ENCODE results near the gene DPY19L2.
"Not testable (repeated sequence)": the region's sequence is repeated elsewhere in the genome, so short reads cannot be mapped to it uniquely, and the experiment has no call there.

Gene DPY19L2

DNA sequence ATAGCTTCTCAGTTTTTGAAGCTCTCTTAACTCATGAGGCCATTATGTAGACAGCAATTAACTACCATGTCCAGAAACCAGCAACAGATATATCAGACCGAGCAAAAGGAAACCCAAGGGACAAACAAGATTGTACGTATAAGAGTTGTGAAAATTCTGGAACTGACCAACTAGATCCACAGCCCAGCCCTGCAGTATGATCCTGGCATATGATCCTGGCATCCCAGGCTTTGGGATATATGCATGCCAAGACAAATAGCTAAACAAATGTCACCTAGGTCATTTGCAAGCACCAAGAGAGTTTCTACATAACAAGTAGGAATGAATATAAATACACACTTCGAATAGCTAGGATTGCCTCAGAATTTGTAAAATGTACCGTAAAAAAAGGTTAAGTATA, 44.0 kb downstream of the DPY19L2 start:
- H4K20me1 ChIP-seq, H3K4me3 ChIP-seq, H3K4me1 ChIP-seq, H3K27me3 ChIP-seq, H3K27ac ChIP-seq, H3K9ac ChIP-seq, H3K4me2 ChIP-seq, H3K36me3 ChIP-seq, H3K9me3 ChIP-seq: not testable (repeated sequence)

DNA sequence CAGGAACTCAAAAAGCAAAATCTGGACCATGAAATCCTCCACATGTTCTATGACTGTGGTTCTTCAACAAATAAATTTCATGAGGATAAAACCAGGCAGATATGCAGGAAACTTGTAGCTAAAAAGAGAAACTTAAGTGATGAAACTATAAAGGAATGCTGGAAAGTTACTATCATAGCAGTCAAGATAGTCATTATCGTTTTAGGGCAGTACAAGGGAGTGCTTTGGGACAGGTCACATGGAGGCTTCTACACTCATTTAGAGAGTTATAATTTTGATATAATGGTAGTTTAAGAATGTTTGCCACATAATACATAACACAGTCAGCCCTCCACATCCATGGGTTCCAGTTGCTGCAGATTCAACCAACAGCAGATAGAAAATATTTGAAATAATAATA, 52.7 kb downstream of the DPY19L2 start:
- H3K9me3 ChIP-seq, H3K9ac ChIP-seq, H3K36me3 ChIP-seq, H4K20me1 ChIP-seq, H3K4me3 ChIP-seq, H3K27ac ChIP-seq, H3K4me1 ChIP-seq, H3K27me3 ChIP-seq, H3K4me2 ChIP-seq: not testable (repeated sequence)

- H3K9ac ChIP-seq, H3K4me2 ChIP-seq, H3K36me3 ChIP-seq, H3K27ac ChIP-seq, H3K9me3 ChIP-seq, H4K20me1 ChIP-seq, H3K27me3 ChIP-seq, H3K4me1 ChIP-seq, H3K4me3 ChIP-seq: not testable (repeated sequence)
Measured at GRCh38 chr12:63611285-63611684, 57.0 kb downstream of the DPY19L2 start.

GRCh38 chr12:63609281-63609680, 59.0 kb downstream of the DPY19L2 start:
- H3K4me3 ChIP-seq, H3K4me2 ChIP-seq, H3K27ac ChIP-seq, H3K4me1 ChIP-seq, H3K27me3 ChIP-seq, H3K9ac ChIP-seq, H4K20me1 ChIP-seq, H3K36me3 ChIP-seq, H3K9me3 ChIP-seq: not testable (repeated sequence)

DNA sequence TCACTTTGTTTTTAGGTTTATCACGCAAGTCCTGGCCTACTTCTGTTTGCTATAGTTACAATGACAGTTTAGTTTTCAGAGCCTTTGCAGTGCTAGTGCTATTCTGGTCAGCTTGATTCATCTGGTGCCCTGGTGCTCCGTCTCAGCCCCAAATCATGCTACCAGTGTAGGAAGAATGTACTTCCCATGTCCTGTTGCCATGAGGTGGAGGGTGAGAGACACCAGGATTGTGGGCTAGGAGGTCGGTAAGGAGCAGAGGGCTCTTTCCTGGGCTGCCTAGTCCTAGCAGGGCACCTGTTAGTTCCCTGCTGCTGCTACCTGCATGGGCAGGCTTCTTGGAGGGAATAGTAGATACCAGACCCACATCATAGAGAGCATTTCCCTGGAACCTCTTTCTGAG, 63.3 kb downstream of the DPY19L2 start:
- H3K9ac ChIP-seq, H3K27me3 ChIP-seq, H3K4me3 ChIP-seq: not testable (repeated sequence)

DNA sequence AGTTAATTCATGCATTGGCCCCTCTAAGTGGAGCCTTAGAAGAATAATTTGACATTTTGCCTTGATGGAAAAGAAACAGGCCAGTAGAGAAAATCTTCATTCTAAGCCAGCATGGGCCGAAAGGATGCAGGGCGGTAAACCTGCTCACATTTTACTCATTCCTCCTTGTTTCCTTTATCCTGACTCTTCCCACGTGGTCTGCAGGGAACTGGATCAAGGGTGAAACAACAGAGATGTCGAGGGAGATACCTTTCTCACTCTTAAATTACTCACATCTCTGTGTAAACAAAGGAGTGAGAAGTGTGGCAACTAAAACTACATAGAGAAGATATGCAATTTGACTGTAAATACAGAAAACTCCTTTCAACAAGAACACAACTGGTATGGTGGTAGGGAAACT, 73.5 kb downstream of the DPY19L2 start:
- not testable (repeated sequence) for H3K27ac ChIP-seq, H3K4me1 ChIP-seq, H3K9ac ChIP-seq, H3K9me3 ChIP-seq, H3K4me2 ChIP-seq, H3K4me3 ChIP-seq, H4K20me1 ChIP-seq, H3K36me3 ChIP-seq, H3K27me3 ChIP-seq

More for the DNA sequence above, 63.3 kb downstream of the DPY19L2 start:
- H3K4me1 ChIP-seq, H3K9me3 ChIP-seq, H3K4me2 ChIP-seq, H4K20me1 ChIP-seq, H3K27ac ChIP-seq, H3K36me3 ChIP-seq: not testable (repeated sequence)

DNA sequence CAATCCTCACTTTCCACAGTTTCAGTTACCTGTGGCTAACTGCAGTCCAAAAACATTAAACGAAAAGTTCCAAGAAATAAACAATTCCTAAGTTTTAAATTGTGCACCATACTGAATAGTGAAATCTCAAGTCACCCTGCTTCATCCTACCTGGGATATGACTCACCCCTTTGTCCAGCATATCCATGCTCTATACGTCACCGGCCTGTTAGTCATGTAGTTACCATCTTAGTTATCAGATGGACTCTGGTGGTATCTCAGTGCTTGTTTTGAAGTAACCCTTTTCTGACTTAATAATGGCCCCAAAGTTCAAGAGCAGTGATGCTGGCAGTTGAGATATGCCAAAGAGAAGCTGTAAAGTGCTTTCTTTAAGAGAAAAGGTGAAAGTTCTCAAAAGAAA, 83.9 kb downstream of the DPY19L2 start:
- not testable (repeated sequence) for H4K20me1 ChIP-seq, H3K27ac ChIP-seq, H3K9ac ChIP-seq, H3K4me3 ChIP-seq, H3K4me1 ChIP-seq, H3K36me3 ChIP-seq, H3K4me2 ChIP-seq, H3K27me3 ChIP-seq, H3K9me3 ChIP-seq

DNA sequence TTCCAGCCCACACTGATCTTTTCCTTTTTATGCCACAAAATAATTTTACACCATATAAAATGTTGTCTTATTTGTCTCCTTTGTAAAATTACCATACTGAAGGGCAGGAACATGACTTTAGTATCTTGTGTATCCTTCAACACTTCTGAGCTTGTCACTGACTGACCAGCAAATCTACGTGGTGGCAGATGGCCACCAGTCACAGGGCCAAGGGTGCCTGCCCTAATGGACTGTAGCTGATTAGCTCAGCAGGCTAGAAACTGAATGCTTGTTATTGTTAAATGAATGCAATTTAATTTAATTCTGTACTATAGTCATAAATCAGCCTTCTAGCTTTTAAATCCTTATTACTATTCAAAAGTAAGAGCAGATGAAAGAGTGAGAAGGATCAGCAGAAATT, 85.0 kb downstream of the DPY19L2 start:
- H3K4me1 ChIP-seq, H4K20me1 ChIP-seq, H3K4me2 ChIP-seq, H3K9me3 ChIP-seq, H3K9ac ChIP-seq, H3K36me3 ChIP-seq, H3K27me3 ChIP-seq, H3K27ac ChIP-seq, H3K4me3 ChIP-seq: not testable (repeated sequence)

- H3K36me3 ChIP-seq, H3K27ac ChIP-seq, H3K4me2 ChIP-seq, H4K20me1 ChIP-seq, H3K9ac ChIP-seq, H3K4me3 ChIP-seq, H3K27me3 ChIP-seq, H3K4me1 ChIP-seq, H3K9me3 ChIP-seq: not testable (repeated sequence)
Measured at GRCh38 chr12:63577631-63578030, 90.7 kb downstream of the DPY19L2 start.

DNA sequence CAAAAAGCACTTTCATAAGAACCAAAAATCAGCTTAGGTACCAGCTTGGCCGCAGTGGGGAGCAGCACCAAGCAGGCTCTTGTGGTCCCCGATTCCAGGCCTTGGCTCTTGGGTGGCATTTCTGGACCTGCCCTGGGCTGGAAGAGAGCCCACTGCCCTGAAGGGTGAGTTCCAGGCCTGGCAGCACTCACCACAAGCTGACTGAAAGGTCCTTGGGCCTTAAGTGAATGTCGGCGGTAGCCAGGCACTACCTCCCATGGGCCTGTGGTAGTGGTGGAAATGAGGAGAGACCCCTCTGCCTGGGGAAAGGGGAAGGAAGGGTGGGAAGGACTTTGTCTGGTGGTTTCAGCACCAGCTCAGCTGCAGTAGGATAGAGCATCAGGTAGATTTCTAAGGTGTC, 96.3 kb downstream of the DPY19L2 start:
- not testable (repeated sequence) for H3K27ac ChIP-seq, H3K9ac ChIP-seq, H3K4me3 ChIP-seq, H3K9me3 ChIP-seq, H3K4me1 ChIP-seq, H3K36me3 ChIP-seq, H4K20me1 ChIP-seq, H3K4me2 ChIP-seq, H3K27me3 ChIP-seq

GRCh38 chr12:63558445-63558844, 109.8 kb downstream of the DPY19L2 start:
- not testable (repeated sequence) for H3K27me3 ChIP-seq, H3K9me3 ChIP-seq, H3K36me3 ChIP-seq, H3K27ac ChIP-seq, H3K4me2 ChIP-seq, H3K4me3 ChIP-seq, H3K4me1 ChIP-seq, H4K20me1 ChIP-seq, H3K9ac ChIP-seq

GRCh38 chr12:63551397-63551796, 116.9 kb downstream of the DPY19L2 start:
- not testable (repeated sequence) for H3K27ac ChIP-seq, H3K27me3 ChIP-seq, H3K9me3 ChIP-seq, H3K4me1 ChIP-seq, H3K4me2 ChIP-seq, H3K4me3 ChIP-seq, H3K9ac ChIP-seq, H3K36me3 ChIP-seq, H4K20me1 ChIP-seq

DNA sequence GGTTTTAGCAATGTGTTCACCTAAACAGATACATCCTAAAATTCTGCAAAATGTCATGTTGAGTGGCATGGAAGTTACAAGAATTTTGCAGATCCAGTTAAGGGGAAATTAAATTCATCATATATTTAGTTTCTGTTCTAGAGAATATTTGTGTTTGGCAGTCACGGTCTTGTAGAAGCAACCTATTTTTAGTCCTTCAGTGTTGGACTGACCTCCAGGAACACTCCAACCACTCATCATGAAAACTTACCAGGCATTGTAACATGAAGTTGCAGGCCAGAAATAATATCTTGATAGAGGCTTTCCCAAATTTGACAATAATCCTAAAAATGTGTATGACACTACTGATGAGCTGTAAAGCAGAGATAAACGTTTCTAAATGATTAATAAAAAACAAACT, 119.3 kb downstream of the DPY19L2 start:
- H3K27ac ChIP-seq, H3K4me1 ChIP-seq, H3K4me2 ChIP-seq, H3K27me3 ChIP-seq, H4K20me1 ChIP-seq, H3K9me3 ChIP-seq, H3K4me3 ChIP-seq, H3K36me3 ChIP-seq, H3K9ac ChIP-seq: not testable (repeated sequence)

- not testable (repeated sequence) for H3K4me2 ChIP-seq, H3K9me3 ChIP-seq, H3K27me3 ChIP-seq, H3K9ac ChIP-seq, H3K4me3 ChIP-seq, H3K27ac ChIP-seq, H4K20me1 ChIP-seq, H3K4me1 ChIP-seq, H3K36me3 ChIP-seq
Measured at GRCh38 chr12:63545298-63545916, 122.9 kb downstream of the DPY19L2 start.

DNA sequence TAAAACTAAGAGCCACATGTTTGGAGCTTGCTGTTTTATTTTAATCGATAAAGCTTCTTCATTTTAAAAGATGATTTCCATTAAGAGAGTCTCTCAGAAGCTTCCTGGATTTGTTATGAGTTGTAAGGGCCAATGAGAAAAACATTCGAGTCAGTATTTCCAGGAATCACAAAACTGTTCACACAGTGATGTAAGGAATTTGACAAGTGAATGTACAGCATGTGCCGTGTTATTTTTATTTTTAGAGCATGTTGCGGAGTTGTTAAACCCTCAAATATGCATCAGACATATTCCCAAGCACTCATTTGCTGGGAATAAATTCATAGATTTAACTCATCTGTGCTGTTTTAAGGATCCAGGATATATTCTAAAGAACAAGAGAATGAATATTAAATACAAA, 129.6 kb downstream of the DPY19L2 start:
- not testable (repeated sequence) for H3K9ac ChIP-seq, H3K4me1 ChIP-seq, H3K4me3 ChIP-seq, H3K27me3 ChIP-seq, H3K27ac ChIP-seq, H3K4me2 ChIP-seq, H4K20me1 ChIP-seq, H3K36me3 ChIP-seq, H3K9me3 ChIP-seq

- not testable (repeated sequence) for H3K36me3 ChIP-seq, H3K4me2 ChIP-seq, H3K4me1 ChIP-seq, H3K9me3 ChIP-seq, H4K20me1 ChIP-seq, H3K27ac ChIP-seq, H3K9ac ChIP-seq, H3K4me3 ChIP-seq, H3K27me3 ChIP-seq
Measured at GRCh38 chr12:63537838-63538237, 130.5 kb downstream of the DPY19L2 start.
